HL-60/S4 treated with retinoic acid at 250 ng/mL for 4 days and 3 days (cell line): ENCODE data around the gene CSNK1G3.
"Not testable (repeated sequence)": the region's sequence is repeated elsewhere in the genome, so short reads cannot be mapped to it uniquely, and the experiment has no call there.

Source experiments
- in situ Hi-C: fragments of 300-500 bp; cut with MboI; formaldehyde crosslinking; loops from 2 replicates; pipeline ENCODE4 v1.7.0; 2022; ENCODE audit warnings: low sequenced_read_pairs

Gene CSNK1G3

GRCh38 chr5:123511648-123512605 lies at the start of gene CSNK1G3:
Gene CSNK1G3, plus strand, starts transcription at chr5:123512177. Its CDS starts 33,487 bp downstream, at chr5:123545664.
- in situ Hi-C loops = no loop called here

- in situ Hi-C loops = not testable (repeated sequence)
These were observed 45.1 kb upstream of the CSNK1G3 start for GRCh38 chr5:123466839-123467238.

GRCh38 chr5:123471385-123471784 lies 40.6 kb upstream of the CSNK1G3 start:
- in situ Hi-C loops = no loop called here

- in situ Hi-C loops = no loop called here
These were observed 39.6 kb upstream of the CSNK1G3 start for GRCh38 chr5:123472150-123472924.

- in situ Hi-C loops = no loop called here
These were observed 37.7 kb upstream of the CSNK1G3 start for GRCh38 chr5:123474228-123474627.

GRCh38 chr5:123476731-123477130 lies 35.2 kb upstream of the CSNK1G3 start:
- in situ Hi-C loops = no loop called here

GRCh38 chr5:123478546-123478945 lies 33.4 kb upstream of the CSNK1G3 start:
- in situ Hi-C loops = no loop called here

- in situ Hi-C loops = no loop called here
These were observed 29.7 kb upstream of the CSNK1G3 start for GRCh38 chr5:123482258-123482657.

- in situ Hi-C loops = no loop called here
These were observed 28.4 kb upstream of the CSNK1G3 start for GRCh38 chr5:123483446-123484077.

GRCh38 chr5:123485275-123485674 lies 26.7 kb upstream of the CSNK1G3 start:
- in situ Hi-C loops = no loop called here

- in situ Hi-C loops = no loop called here
These were observed 24.9 kb upstream of the CSNK1G3 start for GRCh38 chr5:123486951-123487655.

GRCh38 chr5:123490974-123491373 lies 21.0 kb upstream of the CSNK1G3 start:
- in situ Hi-C loops = no loop called here

- in situ Hi-C loops = not testable (repeated sequence)
These were observed 16.8 kb upstream of the CSNK1G3 start for GRCh38 chr5:123495211-123495610.

- in situ Hi-C loops = no loop called here
These were observed 15.1 kb upstream of the CSNK1G3 start for GRCh38 chr5:123496892-123497291.

- in situ Hi-C loops = no loop called here
These were observed 11.5 kb upstream of the CSNK1G3 start for GRCh38 chr5:123500471-123500870.

- in situ Hi-C loops = no loop called here
These were observed 9.9 kb upstream of the CSNK1G3 start for GRCh38 chr5:123502120-123502519.

- in situ Hi-C loops = no loop called here
These were observed 8.7 kb upstream of the CSNK1G3 start for GRCh38 chr5:123503299-123503698.

- in situ Hi-C loops = no loop called here
These were observed 6.3 kb upstream of the CSNK1G3 start for GRCh38 chr5:123505633-123506032.

- in situ Hi-C loops = no loop called here
These were observed 3.5 kb upstream of the CSNK1G3 start for GRCh38 chr5:123508441-123508840.

- in situ Hi-C loops = no loop called here
These were observed 708 bp upstream of the CSNK1G3 start for GRCh38 chr5:123511290-123511647.
